Upper lobe of left lung (tissue), 6 donors: ENCODE measurements around the gene DIO1. TPM values are rescaled to one million over a fixed set of nuclear protein-coding genes. Genes with fewer than 3 reads are reported as not detected.

Experiments
- ATAC-seq, 2 donors: fragments of 200-7000 bp; cut with Tn5 transposase; one replicate each; pipeline ENCODE4 v1.9.1; 2022; ENCODE audit warnings: mild to moderate bottlenecking in 2 of 2, moderate library complexity in 2 of 2; ENCODE audit not compliant: low FRiP score in 2 of 2
- DNase-seq, 2 donors: peaks; one replicate each; pipeline ENCODE4 v3.0.0-alpha.2; 2019 to 2020
- H3K27ac ChIP-seq, 4 donors: fragments of 200-600 bp; sonication (generic); one replicate each; pipeline ENCODE4 v1.5.1; 2016 to 2019
- H3K27me3 ChIP-seq, 4 donors: fragments of 200-600 bp; sonication (generic); one replicate each; pipeline ENCODE4 v1.5.1; 2017 to 2019
- H3K36me3 ChIP-seq, 4 donors: fragments of 200-600 bp; sonication (generic); one replicate each; pipeline ENCODE4 v1.5.1; 2016 to 2019
- H3K4me1 ChIP-seq, 4 donors: fragments of 200-600 bp; sonication (generic); one replicate each; pipeline ENCODE4 v1.5.1; 2018 to 2019
- H3K4me3 ChIP-seq, 4 donors: fragments of 200-600 bp; sonication (generic); one replicate each; pipeline ENCODE4 v1.5.1; 2017 to 2019; ENCODE audit warnings: mild to moderate bottlenecking in 2 of 4, moderate library complexity in 1 of 4
- H3K9me3 ChIP-seq, 4 donors: fragments of 200-600 bp; sonication (generic); one replicate each; pipeline ENCODE4 v1.5.1; 2018 to 2019
- EP300 ChIP-seq, 4 donors: sonication (generic); formaldehyde crosslinking; IDR thresholded peaks; one replicate each; pipeline ENCODE4 v1.5.1; 2017; ENCODE audit warnings: antibody characterized with exemption in 4 of 4, control low read depth in 2 of 4
- POLR2A ChIP-seq, 4 donors: fragments of 450-650 bp; IDR thresholded peaks; one replicate each; pipeline ENCODE4 v1.5.1; 2016 to 2017; ENCODE audit warnings: antibody characterized with exemption in 4 of 4, mild to moderate bottlenecking in 2 of 4
- POLR2AphosphoS5 ChIP-seq, 2 donors: sonication (generic); formaldehyde crosslinking; IDR thresholded peaks; one replicate each; pipeline ENCODE4 v1.5.1; 2017; ENCODE audit warnings: antibody characterized with exemption in 2 of 2
- WGBS, 2 donors: methylation state at CpG; one replicate each; pipeline ENCODE4 v1.1.5; 2017 to 2018; 5-methylcytosine and 5-hydroxymethylcytosine counted together
- total RNA-seq, 6 donors: library from RNA; depleted of rRNA in 4 of 6; stranded (reverse); fragments of >200 nt in 4 of 6; gene quantifications; one replicate each; pipeline versions ENCODE4 v1.1.0 to v1.2.1, GENCODE V29; 2016 to 2021
- TF ChIP-seq, protein P1 (sequence below), 6 experiments: fragments of 450-650 bp in 4 of 6; fragments of 200-600 bp in 2 of 6; sonication (generic) in 2 of 6; IDR thresholded peaks; one replicate each; pipeline ENCODE4 v1.5.1; 2016 to 2019; ENCODE audit warnings: antibody characterized with exemption in 6 of 6
- donor health status: DM: no; HTN: no; CAD: no; lungs with moderate emphysema.
- donor health status: DM: no; HTN: yes; CAD: no; lungs with severe emphysema.

Gene DIO1
- total RNA-seq, 6 donors from 2014 or later, result 0.20 TPM; not detected in 5

DNA sequence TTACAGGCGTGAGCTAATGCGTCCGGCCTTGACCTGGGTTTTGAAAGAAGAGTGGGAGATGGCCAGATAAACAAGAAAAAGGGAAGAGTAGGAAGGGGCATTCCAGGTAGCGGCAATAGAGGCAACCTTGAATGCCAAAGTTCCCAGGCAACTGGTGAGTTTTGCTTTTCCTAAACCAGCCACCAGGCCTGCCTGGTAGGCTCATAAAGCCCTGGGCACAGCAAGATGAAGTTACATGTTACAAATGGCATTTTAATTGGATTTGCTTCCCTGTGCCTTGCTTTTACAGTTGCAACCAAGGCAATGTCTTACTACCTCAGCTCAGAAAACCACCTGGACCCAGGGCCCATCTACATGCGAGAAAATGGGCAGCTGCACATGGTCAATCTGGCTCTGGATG is 57.7 kb downstream of the DIO1 start:
- no peak for DNase-seq
- H3K4me1 ChIP-seq, result peaks cover 10 to 24% (median 16%) of the 10 kb centered on the region in 4 donors
- WGBS, 2 donors, result 91 to 93% methylated on average over 5 of the region's 5 CpGs
- no peak for ATAC-seq
- H3K27ac ChIP-seq, result no peak overlapping the region
- H3K9me3 ChIP-seq, result no peaks in the 10 kb centered on the region
- no peak overlapping the region for H3K4me3 ChIP-seq
- TF ChIP-seq, protein P1, sequence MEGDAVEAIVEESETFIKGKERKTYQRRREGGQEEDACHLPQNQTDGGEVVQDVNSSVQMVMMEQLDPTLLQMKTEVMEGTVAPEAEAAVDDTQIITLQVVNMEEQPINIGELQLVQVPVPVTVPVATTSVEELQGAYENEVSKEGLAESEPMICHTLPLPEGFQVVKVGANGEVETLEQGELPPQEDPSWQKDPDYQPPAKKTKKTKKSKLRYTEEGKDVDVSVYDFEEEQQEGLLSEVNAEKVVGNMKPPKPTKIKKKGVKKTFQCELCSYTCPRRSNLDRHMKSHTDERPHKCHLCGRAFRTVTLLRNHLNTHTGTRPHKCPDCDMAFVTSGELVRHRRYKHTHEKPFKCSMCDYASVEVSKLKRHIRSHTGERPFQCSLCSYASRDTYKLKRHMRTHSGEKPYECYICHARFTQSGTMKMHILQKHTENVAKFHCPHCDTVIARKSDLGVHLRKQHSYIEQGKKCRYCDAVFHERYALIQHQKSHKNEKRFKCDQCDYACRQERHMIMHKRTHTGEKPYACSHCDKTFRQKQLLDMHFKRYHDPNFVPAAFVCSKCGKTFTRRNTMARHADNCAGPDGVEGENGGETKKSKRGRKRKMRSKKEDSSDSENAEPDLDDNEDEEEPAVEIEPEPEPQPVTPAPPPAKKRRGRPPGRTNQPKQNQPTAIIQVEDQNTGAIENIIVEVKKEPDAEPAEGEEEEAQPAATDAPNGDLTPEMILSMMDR (IDR thresholded peaks at IDR 0.05), result no peak
- TF ChIP-seq EP300 (IDR thresholded peaks at IDR 0.05) (no peak), POLR2AphosphoS5 (IDR thresholded peaks at IDR 0.05) (no peak), POLR2A (IDR thresholded peaks at IDR 0.05) (no peak)
- no peaks in the 10 kb centered on the region for H3K27me3 ChIP-seq
- peaks cover 0 to 32% (median 14%) of the 10 kb centered on the region in 4 donors for H3K36me3 ChIP-seq

- ATAC-seq (no peak), DNase-seq (no peak)
- H3K9me3 ChIP-seq, result no peaks in the 10 kb centered on the region
- no peak overlapping the region for H3K4me3 ChIP-seq
- peaks cover 0 to 42% (median 17%) of the 10 kb centered on the region in 4 donors for H3K36me3 ChIP-seq
- no peaks in the 10 kb centered on the region for H3K27me3 ChIP-seq
- TF ChIP-seq EP300 (IDR thresholded peaks at IDR 0.05) (no peak), POLR2AphosphoS5 (IDR thresholded peaks at IDR 0.05) (no peak), POLR2A (IDR thresholded peaks at IDR 0.05) (no peak)
- TF ChIP-seq, protein P1 (IDR thresholded peaks at IDR 0.05), result no peak
- 88% methylated on average over 2 of the region's 2 CpGs for WGBS, 2 donors
- H3K4me1 ChIP-seq, result peaks cover 2 to 16% (median 13%) of the 10 kb centered on the region in 4 donors
- no peak overlapping the region for H3K27ac ChIP-seq
Observed at GRCh38 chr1:53954128-53954527, 60.1 kb downstream of the DIO1 start.

- TF ChIP-seq, protein P1 (IDR thresholded peaks at IDR 0.05), result no peak
- TF ChIP-seq POLR2A (IDR thresholded peaks at IDR 0.05) (no peak), EP300 (IDR thresholded peaks at IDR 0.05) (no peak), POLR2AphosphoS5 (IDR thresholded peaks at IDR 0.05) (no peak)
- DNase-seq (no peak), ATAC-seq (no peak)
- no peak overlapping the region for H3K4me3 ChIP-seq
- H3K27me3 ChIP-seq, result no peaks in the 10 kb centered on the region
- WGBS, 2 donors, result 61 to 64% methylated on average over 3 of the region's 3 CpGs
- peaks cover 2 to 16% (median 13%) of the 10 kb centered on the region in 4 donors for H3K4me1 ChIP-seq
- H3K36me3 ChIP-seq, result peaks cover 0 to 61% (median 31%) of the 10 kb centered on the region in 4 donors
- H3K27ac ChIP-seq, result peak overlapping the region; percentile 46 to 71 (median 48)
- H3K9me3 ChIP-seq, result no peaks in the 10 kb centered on the region
Observed at GRCh38 chr1:53956308-53957168, 62.6 kb downstream of the DIO1 start.

DNA sequence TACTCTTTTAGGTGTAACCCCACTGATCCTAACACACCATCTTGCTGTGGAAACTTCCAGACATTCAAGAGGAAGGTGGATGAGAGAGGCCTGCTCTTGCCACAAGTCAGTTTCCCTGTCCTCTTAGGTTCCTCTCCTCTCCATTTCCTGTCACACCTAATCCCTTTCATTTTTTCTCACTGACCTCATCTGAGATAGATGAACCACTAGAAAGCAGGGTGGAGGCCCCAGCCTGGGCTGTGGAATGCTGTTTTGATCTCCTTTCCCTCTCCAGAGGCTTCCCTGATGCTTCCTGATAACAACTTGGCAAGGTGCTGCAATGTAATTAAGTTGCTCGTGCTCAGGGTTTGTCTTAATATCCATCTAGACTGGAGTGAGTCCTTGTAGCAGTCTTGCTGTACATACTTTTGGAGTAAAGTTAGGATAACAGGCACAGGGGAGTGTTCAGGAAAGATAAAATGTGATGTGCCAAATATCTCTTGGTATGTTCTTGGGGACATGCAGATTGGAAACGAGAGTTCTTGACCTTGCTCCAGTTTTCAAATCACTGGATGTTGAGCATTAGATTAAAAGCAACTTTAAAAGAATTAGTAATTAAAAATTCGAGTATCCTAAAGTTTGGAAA is 63.3 kb downstream of the DIO1 start:
- TF ChIP-seq EP300 (IDR thresholded peaks at IDR 0.05) (no peak), POLR2A (IDR thresholded peaks at IDR 0.05) (no peak)
- Histone ChIP-seq H3K27me3 (no peaks in the 10 kb centered on the region), H3K4me3 (no peak overlapping the region), H3K9me3 (no peaks in the 10 kb centered on the region), H3K4me1 (peaks cover 2 to 16% (median 13%) of the 10 kb centered on the region in 4 donors), H3K36me3 (peaks cover 5 to 61% (median 31%) of the 10 kb centered on the region in 4 donors), H3K27ac (peak overlapping the region; percentile 46 to 71 (median 48))
- 43 to 63% methylated on average over 3 of the region's 3 CpGs for WGBS, 2 donors
- ATAC-seq, result peak in 1 of 2 donors; percentile 50
- DNase-seq, result no peak

DNA sequence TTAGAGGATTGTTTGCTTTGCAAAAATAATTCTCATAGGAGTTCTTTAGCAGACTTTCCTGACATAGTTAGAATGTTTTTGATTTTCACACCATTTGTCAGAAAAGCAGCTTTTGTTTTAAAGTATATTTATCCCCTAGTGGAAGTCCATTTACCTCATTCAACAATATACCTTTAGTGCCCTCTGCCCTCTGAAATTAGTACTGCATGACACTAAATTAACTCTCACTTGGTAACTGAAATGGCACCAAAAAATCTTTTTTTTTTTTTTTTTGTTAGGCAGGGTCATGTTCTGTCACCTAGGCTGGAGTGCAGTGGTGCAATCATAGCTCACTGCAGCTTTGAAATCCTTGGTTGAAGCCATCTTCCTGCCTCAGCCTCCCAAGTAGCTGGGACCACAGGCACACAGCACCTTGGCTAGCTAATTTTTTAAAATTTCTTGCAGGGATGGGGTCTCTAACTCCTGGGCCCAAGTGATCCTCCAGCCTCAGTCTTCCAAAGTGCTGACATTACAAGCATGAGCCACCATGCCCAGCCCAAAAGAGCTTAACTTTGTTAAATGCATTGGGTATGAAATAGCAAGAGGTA is 65.8 kb downstream of the DIO1 start:
- H3K4me1 ChIP-seq, result peaks cover 2 to 16% (median 13%) of the 10 kb centered on the region in 4 donors
- peaks cover 11 to 54% (median 39%) of the 10 kb centered on the region in 4 donors for H3K36me3 ChIP-seq
- H3K27ac ChIP-seq, result no peak overlapping the region
- H3K9me3 ChIP-seq, result no peaks in the 10 kb centered on the region
- peak in 1 of 2 donors; percentile 43 for ATAC-seq
- TF ChIP-seq EP300 (IDR thresholded peaks at IDR 0.05), result no peak
- TF ChIP-seq, protein P1 (IDR thresholded peaks at IDR 0.05), result peak in 4 of 6 experiments; percentile 41 to 61 (median 56)
- no peaks in the 10 kb centered on the region for H3K27me3 ChIP-seq
- DNase-seq, result no peak
- no peak overlapping the region for H3K4me3 ChIP-seq
